NB4 (cell line): ENCODE results near the gene ADAMTS5.

Experiments
- DNase-seq: peaks from one replicate; pipeline ENCODE4 v3.0.0; 2010; ENCODE audit warnings: low read depth
- H3K4me3 ChIP-seq: one replicate; pipeline ENCODE4 v1.5.1; 2011; ENCODE audit warnings: mild to moderate bottlenecking, low read depth, low read length, moderate library complexity
- MYC ChIP-seq: IDR thresholded peaks from 2 replicates; pipeline ENCODE4 v1.6.1; 2011; ENCODE audit warnings: low read depth, low read length
- POLR2A ChIP-seq: IDR thresholded peaks from 2 replicates; pipeline ENCODE4 v1.6.1; 2011; ENCODE audit warnings: mild to moderate bottlenecking; ENCODE audit not compliant: insufficient read length; ENCODE audit errors: extremely low read depth
- TF ChIP-seq, protein P1 (sequence below): IDR thresholded peaks from one replicate; pipeline ENCODE4 v1.5.1; 2012; ENCODE audit warnings: low read depth, low read length
- TF ChIP-seq, protein P2 (sequence below): IDR thresholded peaks from 2 replicates; pipeline ENCODE4 v1.6.1; 2011; ENCODE audit warnings: low read depth, low read length

ADAMTS5 gene

DNA sequence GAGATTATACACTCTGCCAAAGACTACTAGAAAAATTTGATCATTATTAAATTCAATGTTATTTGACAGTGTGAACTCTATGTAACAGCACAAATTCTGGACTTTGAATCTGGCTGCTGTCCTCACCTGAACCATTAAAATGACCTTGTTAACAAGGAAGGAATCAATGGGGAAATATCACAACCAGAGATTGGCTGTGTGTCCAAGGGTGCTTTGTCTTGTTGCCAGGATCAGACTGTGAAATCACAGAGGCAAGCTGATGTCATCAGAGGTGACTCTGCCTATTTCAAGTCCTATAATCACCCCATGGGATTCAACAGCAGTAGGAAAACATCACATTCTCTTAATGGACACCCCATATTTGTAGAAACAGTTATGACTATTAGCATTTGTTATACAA, 46.8 kb downstream of the ADAMTS5 start:
- no peak for DNase-seq
- TF ChIP-seq MYC (no peak), POLR2A (no peak)
- TF ChIP-seq, protein P1, sequence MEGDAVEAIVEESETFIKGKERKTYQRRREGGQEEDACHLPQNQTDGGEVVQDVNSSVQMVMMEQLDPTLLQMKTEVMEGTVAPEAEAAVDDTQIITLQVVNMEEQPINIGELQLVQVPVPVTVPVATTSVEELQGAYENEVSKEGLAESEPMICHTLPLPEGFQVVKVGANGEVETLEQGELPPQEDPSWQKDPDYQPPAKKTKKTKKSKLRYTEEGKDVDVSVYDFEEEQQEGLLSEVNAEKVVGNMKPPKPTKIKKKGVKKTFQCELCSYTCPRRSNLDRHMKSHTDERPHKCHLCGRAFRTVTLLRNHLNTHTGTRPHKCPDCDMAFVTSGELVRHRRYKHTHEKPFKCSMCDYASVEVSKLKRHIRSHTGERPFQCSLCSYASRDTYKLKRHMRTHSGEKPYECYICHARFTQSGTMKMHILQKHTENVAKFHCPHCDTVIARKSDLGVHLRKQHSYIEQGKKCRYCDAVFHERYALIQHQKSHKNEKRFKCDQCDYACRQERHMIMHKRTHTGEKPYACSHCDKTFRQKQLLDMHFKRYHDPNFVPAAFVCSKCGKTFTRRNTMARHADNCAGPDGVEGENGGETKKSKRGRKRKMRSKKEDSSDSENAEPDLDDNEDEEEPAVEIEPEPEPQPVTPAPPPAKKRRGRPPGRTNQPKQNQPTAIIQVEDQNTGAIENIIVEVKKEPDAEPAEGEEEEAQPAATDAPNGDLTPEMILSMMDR, result no peak
- TF ChIP-seq, protein P2, sequence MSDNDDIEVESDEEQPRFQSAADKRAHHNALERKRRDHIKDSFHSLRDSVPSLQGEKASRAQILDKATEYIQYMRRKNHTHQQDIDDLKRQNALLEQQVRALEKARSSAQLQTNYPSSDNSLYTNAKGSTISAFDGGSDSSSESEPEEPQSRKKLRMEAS, result no peak
- H3K4me3 ChIP-seq, result no peak overlapping the region

DNA sequence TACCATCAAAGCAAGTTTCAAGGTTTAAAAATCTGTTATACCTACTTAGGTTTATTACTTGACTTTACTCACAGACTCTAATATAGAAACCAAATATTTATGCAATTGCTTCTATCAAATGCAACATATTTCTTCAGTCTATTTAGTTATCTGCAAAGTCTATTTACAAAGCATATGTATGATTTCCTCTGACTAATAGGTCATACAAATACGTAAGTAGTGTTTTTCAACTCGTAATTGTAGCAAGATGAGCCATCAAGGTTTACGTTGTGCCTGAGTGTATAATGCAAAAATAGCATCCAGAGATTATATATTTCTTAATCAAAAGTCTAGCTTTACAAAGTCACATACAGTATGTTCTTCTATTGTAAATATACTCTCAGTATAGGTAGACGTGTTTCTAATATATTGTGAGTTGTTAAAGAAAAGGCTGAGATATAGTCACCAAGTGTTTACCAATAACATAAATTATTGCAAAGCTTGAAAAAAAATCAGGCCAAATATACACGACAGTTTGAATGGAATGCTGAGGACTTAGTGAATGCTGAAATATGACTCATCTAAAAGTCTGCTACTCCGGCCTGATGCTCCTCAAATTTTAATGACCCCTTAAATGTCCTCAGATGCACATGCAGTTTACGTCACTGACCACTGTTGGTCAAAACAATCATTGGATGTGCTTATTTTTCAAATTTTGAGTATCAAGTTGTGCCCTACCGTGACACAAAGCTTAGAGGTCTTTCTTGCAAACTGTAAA, 48.4 kb downstream of the ADAMTS5 start:
- no peak overlapping the region for H3K4me3 ChIP-seq
- DNase-seq, result no peak
- TF ChIP-seq POLR2A, result no peak
- TF ChIP-seq, protein P2, result no peak
- TF ChIP-seq, protein P1, result no peak
- no peak for TF ChIP-seq MYC

DNA sequence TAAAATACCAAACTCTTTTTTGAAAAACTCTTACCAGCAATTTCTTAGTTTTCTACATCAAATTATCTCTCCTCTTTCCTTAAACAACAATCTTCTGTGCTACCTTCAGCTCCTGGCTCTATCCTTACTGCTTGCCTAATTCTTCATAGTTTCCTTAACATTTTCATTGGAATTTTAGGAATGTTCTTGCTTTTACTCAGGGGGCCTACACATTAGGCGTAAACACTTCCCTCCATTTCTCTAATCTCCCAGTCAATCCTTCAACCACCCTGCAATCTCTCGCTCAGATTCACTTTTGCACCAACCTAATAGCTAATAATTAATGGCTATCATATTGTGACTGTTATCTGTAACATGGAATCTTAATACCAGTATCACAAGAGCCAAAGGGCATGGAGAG, 50.1 kb downstream of the ADAMTS5 start:
- no peak overlapping the region for H3K4me3 ChIP-seq
- TF ChIP-seq MYC (no peak), POLR2A (no peak)
- TF ChIP-seq, protein P1, result no peak
- TF ChIP-seq, protein P2, result no peak
- DNase-seq, result no peak

DNA sequence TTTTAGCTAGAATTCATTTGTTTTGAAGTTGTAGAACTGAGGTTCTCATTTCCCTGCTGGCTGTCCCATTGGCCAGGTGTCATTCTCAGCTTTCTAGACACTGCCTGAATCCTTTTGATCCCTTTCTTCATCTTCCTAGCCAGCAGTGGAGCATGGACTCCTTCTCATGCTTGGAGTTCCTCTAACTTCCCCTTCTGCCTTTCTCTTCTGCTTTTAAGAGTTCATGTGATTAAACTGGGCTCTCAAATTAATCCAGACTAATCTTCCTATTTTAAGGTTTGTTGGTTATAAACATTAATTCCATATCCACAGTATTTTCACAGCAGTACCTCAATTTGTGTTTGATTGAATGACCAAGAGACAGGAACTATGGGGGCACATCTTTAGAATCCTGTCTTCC, 52.3 kb downstream of the ADAMTS5 start:
- TF ChIP-seq, protein P1, result no peak
- TF ChIP-seq, protein P2, result no peak
- no peak for TF ChIP-seq POLR2A
- no peak for TF ChIP-seq MYC
- no peak for DNase-seq
- no peak overlapping the region for H3K4me3 ChIP-seq

DNA sequence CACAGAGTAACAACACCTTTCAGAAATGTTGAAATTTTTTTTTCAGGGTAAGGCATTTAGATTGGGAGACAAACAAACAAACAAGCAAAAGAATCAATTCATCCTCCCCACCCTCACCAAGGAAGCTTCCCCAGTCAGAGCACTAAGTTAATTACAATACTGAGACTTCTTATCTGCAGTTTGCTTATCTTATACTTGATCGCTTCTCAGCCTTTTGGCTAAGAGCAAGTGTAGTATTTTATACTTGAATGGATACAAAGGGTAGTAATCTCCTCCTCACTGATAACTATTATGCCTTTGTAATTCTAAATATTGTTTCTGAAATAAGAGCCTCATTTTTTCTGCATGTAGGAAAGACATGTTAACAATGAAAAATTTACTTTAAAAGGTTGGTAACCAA, 54.4 kb downstream of the ADAMTS5 start:
- DNase-seq, result no peak
- TF ChIP-seq, protein P1, result no peak
- no peak for TF ChIP-seq POLR2A
- no peak for TF ChIP-seq MYC
- TF ChIP-seq, protein P2, result no peak
- H3K4me3 ChIP-seq, result no peak overlapping the region
